HK-2 (cell line): ENCODE measurements around the gene MIB1.
"Not testable (repeated sequence)": the region's sequence is repeated elsewhere in the genome, so short reads cannot be mapped to it uniquely, and the experiment has no call there.

Experiments used
- DNase-seq: peaks from one replicate; pipeline ENCODE4 v3.0.0-alpha.2; 2018; ENCODE audit not compliant: unreplicated experiment

MIB1 gene

DNA sequence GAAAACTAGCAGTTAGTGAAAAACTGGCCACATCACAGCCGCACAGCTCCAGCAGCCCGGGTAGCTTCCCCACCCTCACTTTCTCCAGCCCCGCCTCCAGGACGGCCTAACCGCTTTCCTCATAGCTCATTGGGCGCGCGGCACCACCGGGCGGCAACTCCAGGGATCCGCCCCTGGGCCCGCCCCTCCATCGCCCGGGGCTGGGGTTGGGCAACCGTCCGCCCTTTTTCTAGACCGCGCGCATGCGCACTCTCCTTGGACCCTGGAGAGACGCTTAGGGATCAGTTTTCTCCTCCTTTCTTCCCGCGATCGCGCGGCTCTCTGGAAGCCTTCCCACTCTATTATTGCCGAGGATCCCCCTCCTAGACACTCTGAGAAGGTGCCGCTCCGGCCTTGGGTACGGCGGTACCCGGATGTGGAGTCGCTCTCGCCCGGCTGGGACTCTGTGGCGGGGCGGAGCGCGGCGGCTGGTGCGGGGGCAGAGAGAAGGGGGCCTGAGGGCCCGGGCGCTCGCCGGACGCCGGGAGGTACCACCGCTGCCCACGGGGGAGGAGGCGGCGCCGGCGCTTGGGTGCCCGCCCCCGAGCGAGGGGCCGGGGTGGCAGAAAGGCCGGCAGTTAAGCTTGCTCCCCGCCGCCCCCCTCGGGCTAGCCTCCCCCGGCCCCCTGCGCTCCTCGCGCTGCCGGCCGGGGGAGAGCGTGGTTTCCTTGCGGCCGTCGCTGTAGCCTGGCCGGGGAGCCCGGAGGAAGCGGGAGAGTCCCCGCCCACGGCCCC, at the start of gene MIB1:
Gene MIB1 (plus strand): TSS at position 255 of the 774 bp plus-strand sequence. CDS start 792 bp downstream, outside the sequence.
- DNase-seq, result peak; percentile 95

DNA sequence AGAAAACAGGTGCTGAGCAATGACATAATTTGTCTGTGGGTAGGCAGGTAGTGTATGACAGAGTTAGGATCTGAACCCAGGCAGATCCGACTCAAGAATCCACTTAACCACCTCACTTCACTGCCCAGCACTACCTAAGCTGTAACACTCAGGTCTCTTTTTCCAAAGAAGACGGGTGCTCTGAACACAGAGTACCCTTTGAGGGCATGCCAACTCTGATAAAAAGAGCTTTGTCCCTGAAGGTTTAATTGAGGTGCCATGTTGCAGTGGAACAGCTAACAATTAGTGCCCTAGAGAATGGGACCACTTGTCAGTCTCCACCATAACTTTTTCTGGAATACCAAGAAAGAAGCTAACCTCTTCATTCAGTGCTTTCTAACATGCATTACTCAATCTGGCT, 47.3 kb upstream of the MIB1 start:
- DNase-seq, result no peak

DNA sequence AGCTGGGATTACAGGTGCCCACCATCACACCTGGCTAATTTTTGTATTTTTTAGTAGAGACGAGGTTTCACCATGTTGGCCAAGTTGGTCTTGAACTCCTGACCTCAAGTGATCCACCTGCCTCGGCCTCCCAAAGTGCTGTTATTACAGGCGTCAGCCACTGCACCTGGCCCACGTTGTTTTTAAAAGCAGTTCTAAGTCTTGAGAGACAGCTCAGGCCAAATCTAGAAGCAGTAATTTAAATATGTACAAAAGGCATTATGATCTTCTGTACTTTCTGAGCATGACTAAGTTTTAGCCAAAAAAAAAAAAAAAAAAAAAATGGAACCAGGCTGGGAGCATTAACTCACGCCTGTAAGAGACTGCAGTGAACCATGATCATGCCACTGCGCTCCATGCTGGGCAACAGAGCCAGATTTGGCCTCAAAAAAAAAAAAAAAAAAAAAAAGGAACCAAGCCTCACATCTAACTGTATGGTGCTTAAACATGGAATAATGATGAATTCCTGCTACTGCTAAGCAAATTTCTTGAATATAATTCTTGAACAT, 40.0 kb upstream of the MIB1 start:
- DNase-seq, result no peak

DNA sequence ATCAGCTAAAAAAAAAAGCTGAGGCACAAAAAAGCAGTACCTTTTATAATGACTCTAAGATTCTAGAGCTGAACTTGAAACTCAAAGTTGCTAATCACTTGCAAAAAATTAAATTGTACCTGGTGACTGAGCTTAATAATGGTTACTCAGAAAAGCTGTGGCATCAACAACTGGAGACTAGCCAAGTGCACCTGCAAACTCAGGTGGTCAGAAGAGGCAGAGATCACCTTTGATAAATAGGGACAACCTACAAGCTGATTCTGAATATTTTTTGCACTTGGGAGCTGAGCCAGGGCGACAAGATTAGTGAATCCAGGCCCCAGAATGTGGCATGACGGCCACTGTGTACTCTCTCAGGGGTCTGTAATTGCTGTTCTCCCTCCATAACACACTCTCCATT, 39.0 kb upstream of the MIB1 start:
- no peak for DNase-seq

DNA sequence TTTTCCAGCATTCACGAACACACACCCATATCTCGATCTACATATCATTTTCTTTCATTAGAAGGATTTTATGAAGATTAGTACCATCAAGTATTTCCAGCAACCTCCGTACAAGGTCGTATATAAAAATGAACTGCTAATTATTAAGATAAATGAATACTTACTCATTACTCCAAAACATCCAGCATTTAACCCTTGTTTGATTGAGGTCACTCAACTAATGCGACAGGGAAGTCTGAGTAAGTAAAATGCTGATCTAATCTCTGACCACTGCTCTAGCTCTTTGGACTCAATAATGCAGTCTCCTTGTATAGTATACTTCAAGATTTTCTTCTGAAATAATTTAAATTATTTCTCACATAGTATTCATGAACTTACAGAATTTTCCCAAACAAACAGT, 38.0 kb upstream of the MIB1 start:
- DNase-seq, result no peak

DNA sequence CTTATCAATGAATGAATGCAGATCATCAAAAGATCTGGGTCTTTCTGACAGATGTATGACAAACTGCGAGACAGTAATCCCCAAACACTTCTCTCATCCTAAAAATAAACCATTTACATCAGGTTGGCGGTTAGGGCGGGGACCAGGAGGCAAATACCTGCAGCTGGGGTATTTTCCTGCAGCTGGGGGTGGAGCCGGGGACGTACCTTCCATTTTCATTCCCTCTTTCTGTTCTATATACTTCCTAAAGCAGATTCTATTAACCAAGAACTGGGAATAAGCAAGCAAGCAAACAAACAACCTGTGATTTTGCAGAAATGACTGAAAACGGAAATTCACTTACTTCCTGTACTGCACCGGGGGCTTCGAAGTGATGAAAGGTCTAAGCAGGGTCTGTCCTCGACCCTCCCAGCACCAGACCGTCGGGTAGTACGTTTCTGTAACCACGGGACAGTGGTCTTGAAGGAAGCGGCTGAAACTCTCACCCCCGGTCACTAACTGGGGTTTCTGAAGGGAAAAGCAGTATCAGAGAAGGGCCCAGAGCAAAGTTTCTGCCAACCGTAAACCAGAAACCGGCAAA, 37.3 kb upstream of the MIB1 start:
- DNase-seq, result no peak

DNA sequence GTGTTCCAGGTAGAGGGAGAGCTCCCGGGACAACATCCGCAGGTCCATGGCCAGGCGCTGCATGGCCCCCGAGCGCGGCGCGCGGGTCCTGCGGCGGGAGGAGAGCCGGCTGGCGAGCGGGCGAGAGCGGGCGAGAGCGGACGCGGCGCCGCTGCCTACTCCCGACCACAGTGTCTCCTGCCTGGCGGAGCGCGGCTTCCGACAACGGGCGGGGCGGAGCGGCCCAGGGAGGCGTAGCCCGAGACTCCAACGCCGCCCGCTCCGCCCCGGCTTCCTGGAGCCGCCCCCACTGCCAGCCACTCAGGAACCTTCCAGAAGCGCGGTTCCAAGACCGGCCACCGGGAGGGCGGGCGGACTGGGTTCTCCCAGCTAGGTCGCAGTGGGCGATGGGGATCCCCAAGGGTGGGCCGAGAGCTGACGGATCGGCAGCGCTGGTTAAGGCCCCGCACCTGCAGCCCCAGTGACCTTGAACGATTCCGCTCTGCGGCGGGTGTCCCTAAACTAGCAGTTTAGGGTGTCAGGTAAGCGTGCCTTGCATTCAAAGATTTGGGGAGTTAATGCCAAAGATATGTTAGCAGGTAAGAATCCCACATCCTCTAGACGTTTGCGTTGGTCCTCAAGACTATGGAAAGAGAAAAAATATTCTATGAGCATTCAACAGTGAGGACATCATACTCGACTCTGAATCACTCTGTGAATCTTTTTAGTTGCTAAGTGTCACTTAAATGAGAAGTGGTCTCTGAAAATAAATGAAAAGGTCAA, 35.8 kb upstream of the MIB1 start, which contains the start of gene ABHD3:
Gene ABHD3 (minus strand): TSS at position 172 of the 762 bp plus-strand sequence. CDS start 109 bp downstream, at position 63.
- peak; percentile 84 for DNase-seq

DNA sequence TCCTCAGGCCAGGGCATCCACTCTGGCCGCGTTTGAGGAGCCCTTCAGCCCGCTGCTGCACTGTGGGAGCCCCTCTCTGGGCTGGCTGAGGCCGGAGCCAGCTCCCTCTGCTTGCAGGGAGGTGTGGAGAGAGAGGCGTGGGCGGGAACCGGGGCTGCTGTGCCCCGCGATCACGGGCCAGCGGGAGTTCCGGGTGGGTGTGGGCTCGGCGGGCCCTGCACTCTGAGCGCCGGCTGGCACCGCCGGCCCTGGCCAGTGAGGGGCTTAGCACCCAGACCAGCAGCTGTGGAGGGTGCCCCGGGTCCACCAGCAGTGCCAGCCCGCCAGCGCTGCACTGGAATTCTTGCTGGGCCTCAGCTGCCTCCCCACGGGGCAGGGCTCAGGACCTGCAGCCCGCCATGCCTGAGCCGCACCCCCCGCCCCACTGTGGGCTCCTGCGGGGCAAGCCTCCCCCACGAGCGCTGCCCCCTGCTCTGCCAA, 34.2 kb upstream of the MIB1 start:
- no peak for DNase-seq

DNA sequence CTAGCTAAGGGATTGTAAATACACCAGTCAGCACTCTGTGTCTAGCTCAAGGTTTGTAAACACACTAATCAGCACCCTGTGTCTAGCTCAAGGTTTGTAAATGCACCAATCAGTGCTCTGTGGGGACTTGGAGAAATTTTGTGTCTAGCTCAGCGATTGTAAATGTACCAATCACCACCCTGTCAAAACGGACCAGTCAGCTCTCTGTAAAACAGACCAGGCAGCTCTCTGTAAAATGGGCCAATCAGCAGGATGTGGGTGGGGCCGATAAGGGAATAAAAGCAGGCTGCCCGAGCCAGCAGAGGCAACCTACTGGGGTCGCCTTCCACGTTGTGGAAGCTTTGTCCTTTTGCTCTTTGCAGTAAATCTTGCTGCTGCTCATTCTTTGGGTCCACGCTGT, 33.5 kb upstream of the MIB1 start:
- not testable (repeated sequence) for DNase-seq

DNA sequence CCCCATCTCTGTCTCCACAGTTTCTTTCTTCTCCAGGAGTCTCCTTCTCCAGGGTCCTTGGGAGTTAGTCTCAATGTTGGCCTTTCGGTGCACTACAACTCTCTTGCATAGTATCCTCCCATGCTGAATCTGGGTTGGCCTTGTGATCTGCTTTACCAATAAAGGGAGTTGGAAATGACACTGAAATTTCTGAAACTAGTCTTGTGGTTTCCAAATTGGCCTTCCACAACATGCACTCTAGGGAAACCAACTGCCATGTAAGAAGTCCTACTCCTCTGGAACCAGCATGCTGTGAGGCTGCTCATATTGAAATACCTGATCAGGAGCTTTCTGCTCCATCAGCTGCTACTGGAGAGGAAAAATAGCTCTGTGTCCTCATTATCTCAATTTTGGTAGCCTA, 26.1 kb upstream of the MIB1 start:
- DNase-seq, result no peak

DNA sequence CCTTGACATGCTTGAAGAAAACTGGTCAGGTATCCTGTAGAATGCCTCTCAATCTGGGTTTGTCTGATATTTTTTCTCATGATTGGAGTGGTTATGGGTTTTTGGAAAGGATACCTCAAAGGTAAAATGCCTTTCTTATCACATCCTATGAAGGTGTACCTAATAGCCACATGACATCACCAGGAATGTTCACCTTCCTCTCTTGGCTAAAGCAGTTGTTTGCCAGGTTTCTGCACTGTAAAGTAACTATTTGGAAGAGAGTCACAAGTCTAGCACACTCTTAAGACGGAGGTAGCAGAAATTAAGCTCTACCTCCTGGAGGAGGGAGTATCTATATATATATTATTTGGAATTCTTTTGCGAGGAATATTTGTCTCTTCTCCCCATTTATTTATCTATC, 17.9 kb upstream of the MIB1 start:
- no peak for DNase-seq

DNA sequence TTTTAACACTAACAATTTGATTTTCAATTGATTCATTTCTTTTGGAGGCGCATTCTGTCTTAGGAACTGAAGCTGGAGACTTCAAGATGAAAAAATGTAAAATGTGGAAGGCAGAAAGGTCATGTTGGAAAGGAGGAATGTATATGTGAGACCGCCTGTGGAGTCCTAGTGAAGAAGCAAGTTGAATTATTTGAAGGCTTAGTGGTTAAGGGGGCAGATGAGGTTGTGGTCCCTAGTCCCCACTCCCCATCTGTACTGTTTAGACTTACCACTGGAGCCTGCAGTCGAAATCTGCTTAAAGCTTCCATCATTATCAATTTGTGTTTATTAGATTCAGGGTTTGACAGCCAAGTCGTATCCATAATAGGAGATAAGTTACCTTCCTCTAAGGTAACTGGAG, 15.4 kb upstream of the MIB1 start:
- DNase-seq, result no peak

DNA sequence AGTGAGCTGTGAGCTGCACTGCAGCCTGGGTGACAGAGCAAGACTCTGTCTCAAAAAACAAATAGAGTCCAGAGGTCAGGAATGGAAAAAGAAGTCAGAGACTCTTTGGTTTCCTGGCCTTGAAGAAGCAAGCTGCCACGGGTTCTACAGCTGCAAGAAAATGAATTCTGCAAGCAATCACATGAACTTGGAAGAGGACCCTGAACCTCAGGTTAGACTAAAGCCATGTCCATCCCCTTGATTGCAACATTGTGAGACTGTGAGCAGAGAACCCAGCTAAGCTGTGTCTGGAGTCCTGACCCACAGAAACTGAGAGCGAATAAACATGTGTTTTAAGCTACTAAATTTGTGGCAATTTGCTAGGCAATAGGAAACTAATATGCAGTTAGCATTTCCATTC, 12.9 kb upstream of the MIB1 start:
- DNase-seq, result no peak

DNA sequence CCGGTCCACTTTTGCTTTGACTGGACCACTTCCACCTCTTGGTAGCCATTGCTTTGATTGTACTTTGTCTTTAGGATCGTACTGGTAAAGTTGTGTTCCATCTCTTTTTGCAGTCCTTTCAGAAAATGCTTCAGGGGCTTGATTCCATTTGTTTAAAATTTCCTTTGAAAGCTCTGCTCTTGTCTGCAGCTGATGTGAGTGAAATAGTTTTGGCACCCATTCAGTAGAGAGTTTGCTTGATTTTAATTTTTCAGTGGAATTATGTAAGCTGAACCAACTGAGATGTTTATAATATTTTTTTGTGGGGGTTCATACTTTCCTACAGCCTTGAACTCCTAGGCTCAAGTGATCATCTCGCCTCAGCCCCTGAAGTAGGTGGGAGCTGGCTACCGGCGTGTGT, 7.6 kb upstream of the MIB1 start:
- no peak for DNase-seq

DNA sequence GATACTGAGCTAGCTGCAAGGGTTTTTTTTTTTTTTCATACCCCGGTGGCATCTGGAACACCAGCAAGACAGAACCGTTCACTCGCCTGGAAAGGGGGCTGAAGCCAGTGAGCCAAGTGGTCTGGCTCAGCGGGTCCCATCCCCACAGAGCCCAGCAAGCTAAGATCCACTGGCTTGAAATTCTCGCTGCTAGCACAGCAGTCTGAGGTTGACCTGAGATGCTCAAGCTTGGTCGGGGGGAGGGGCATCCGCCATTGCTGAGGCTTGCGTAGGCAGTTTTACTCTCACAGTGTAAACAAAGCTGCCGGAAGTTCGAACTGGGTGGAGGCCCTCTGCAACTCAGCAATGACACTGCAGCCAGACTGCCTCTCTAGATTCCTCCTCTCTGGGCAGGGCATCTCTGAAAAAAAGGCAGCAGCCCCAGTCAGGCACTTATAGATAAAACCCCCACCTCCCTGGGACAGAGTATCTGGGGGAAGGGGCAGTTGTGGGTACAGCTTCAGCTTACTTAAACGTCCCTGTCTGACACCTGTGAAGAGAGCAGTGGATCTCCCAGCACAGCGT, 5.1 kb upstream of the MIB1 start:
- no peak for DNase-seq

DNA sequence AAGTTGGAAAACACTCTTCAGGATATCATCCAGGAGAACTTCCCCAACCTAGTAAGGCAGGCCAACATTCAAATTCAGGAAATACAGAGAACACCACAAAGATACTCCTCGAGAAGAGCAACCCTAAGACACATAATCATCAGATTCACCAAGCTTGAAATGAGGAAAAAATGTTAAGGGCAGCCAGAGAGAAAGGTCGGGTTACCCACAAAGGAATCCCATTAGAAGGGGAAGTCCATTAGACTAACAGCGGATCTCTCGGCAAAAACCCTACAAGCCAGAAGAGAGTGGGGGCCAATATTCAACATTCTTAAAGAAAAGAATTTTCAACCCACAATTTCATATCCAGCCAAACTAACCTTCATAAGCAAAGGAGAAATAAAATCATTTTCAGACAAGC, 3.7 kb upstream of the MIB1 start:
- not testable (repeated sequence) for DNase-seq

DNA sequence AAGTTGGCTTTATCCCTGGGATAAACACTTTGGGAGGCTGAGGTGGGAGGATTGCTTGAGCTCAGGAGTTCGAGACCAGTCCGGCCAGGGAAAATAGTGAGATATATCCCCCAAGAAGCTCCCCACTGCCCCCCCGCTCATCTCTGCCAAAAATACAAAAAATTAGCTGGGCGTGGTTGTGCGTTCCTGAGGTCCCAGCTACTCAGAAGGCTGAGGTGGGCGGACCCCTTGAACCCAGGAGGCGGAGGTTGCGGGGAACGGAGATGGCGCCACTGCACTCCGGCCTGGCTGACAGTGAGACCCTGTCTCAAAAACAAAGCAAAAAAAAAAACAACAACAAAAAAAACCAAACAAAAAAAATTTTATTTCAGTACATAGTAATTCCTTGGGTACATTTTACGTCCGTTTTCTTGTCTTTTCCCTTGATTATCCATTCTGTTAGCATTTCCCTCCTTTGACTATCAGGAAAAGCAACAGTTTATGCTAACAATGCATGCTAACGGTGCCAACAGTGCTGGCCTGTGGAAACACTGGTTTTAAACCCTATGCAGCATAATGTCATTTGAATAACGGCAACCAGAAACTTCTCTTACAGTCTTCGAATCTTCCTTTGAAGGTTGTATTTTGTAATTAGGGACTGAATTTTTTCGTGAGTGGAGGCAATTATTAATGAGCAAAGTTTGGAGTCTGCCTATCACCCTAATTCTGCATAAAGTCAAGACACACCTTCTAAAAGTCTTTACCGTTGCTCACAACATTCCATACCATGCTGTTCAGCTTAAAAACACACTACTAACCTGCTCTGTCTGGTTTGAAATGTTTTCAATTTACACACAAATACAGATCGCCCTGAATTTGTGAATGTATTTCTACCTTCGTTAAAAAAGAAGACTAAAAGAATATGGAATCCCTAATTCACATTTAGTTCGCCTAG, 721 bp upstream of the MIB1 start:
- no peak for DNase-seq

DNA sequence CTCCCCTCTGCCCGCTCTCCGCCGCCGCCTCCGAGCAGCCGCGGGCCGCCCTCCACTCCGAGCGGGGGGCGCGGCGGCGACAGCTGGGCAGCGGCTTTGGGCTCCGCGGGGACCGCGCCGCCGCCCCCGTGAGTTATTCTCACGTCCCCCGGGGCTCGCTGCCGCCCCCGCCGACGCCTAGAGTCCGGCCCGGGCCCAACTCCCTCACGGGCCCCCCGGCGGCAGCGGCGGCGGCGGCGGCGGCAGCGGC, 645 bp downstream of the MIB1 start:
- no peak for DNase-seq

DNA sequence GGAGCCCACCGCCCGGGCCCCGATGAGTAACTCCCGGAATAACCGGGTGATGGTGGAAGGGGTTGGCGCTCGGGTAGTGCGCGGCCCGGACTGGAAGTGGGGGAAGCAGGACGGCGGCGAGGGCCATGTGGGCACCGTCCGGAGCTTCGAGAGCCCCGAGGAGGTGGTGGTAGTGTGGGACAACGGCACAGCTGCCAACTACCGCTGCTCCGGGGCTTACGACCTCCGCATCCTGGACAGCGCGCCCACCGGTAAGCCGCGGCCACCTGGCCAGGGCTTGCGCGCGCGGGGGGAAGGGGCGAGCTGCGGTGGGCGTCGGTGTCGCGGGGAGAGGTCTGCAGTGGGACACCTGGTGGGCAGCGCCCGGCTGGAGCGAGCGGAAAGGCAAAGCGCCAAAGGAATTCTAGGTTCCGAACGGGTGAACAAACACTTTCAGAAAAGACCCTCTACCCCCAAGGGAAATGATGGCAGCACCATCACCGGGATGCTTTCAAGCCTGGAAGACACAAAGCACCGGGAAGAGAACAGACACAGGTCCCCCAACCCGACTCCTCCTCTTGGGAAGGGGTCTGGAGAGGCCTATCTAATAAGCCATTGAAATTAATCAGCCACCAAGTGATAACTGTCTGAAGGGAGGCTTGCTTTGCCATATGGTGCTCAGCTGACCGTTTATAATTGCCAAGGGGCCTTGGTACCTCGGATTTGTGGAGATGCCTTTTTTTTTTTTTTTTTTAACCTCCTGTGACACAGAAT, 1.1 kb downstream of the MIB1 start:
- peak; percentile 23 for DNase-seq

DNA sequence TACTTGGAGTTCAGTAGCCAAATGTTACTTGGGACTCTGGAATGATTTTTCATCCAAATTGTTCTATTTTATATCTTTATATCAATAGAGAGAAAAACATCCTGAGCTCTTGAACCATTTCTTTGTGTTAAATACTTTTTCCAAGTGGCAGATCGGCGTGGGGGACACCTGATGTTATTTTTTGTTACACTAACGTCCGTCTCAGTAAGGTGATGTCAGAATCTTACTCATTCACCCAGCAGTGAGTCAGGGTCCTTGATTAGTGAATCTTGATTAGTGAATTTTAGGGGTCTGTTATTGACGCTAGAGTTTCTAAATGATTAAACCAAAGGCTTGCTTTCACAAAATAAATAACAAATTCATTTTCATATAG, 1.7 kb downstream of the MIB1 start:
- DNase-seq, result no peak
